Nucleus accumbens (tissue), 56 donors: ENCODE measurements around the gene REXO1.

Experiments
- DNase-seq, 56 donors: peaks; one replicate each; lab custom pipeline; 2025; lab: John Stamatoyannopoulos, UW

The REXO1 gene

DNA sequence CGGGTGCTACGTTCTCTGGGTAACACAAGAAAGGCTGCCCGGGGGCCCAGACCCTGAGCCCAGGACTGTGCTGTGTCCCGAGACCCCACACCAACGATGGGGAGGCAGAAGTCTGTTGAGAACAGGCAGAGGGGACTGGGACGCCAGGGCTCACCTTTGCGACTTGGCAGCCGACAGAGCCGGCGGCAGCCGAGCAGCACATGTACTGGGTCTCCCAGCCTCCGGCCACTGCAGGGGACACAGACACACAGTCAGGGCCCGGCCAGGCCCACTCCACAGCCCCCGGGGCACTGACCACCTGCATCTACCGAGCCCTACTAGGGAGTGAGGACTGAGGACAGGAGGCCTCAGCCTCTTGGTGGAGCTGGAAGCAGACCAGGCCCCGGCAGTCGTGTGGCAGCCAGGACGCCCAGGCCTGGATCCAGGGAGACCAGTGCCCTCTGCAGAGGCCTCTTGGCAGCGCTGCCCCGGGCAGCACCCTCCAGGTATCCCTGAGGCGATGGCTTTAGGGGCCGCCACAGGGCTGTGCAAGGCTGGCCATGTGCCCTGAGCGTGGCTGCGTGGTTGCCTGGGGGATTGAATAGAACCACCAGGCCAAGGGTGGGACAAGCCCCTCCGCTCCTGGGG, 30.6 kb downstream of the REXO1 start:
- DNase-seq = no peak

DNA sequence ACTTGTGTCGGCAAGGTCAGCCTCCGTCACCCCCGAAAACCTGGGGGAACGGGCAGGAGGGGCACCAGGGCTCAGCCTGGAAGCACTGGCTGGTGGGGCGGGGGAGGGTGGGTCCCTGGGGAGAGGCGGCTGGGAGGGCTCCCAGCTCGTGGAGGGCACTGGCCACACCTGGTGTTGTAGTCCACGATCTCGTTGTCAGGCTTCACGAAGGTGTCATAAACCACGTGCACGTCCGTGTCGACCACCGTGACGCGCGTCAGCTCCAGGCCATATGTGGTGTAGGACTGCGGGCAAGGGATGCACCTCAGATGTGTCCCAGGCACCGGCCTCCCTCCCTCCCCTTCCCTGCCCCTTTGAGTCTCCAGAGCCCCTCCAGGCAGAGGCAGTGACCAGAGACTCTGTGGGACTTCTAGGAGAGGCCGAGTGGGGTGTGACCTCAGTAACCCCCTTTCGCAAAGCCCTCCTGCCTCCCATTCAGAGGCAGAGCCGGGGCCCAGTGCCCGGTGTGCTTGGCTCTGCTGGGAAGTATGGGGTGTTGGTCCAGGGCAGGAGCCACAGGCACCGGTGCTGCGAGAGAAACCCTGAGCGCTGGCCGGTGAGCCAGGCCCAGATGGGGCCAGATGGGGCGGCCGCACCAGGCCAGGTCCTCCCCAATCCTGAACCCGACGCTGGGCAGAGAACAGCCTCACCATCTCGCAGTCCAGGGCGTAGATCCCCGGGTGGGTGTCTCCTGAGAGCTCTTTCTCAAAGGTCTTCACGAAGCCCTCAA, 31.6 kb downstream of the REXO1 start:
- DNase-seq = no peak

GRCh38 chr19:1815605-1816529, 32.4 kb downstream of the REXO1 start:
- DNase-seq = no peak

- no peak for DNase-seq
Observed at GRCh38 chr19:1814833-1815604, 33.3 kb downstream of the REXO1 start.

DNA sequence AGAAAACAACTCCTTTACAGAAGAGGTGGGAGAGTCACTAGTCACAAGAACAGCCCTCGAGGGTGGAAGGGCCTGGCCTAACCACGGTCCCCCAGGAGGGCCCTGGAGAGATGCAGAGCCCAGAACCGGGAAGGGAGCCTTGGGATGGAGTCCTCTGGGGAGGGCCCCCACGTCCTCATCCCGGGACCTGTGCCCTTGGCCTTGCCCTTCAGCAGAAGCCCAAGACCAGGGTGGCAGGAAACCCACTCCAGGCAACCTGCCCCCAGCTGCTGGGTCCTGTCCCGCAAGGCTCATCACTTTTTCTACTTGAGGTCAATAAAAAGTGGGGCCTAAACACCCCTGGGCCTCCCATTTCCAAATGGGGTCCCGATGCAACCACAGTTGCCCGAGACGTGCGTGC, 33.9 kb downstream of the REXO1 start:
- DNase-seq = no peak

DNA sequence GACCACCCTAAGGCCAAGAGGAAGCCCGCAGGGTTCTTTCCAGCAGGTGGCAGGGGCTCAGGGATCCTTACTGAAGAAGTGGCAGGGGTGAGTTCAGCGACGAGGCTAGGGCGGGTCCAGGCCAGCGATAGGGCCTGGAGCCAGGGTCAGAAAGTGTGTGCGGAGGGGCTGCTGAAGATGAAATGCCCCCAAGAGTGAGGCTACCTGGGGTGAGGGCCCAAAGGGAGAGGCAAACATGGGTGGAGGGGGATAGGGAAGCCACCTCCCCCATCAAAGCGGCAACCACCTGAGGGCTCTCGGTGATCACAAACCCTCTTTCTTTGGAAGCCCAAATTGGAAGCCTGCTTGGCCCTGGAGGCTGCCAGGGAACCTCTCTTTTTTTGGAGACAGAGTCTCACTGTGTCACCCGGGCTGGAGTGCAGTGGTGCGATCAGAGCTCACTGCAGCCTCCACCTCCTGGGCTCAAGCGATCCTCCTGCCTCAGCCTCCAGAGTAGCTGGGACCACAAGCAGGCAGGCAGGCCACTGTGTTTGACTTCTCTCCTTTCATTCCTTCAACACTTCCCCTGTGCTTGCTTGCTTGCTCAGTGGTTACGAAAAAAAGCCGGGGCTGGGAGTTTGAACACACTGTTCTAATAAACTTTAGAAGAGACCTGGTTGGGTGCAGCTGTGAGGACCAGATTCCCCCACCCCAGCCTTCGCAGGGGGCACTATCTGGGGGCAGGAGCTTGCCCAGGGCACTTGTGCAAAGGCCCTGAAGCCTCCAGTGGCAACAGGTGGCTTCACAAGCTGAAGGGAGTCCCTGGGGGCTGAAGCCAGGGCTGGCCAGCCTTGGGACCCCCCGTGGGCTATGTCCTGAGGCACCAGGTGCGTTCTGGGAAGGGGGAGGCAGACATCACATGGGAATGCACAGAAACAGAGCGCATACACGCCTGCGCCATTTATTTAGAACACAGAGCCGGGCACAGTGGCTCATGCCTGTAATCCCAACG, 34.8 kb downstream of the REXO1 start:
- no peak for DNase-seq

GRCh38 chr19:1812426-1813191, 35.7 kb downstream of the REXO1 start:
- DNase-seq = peak in 52 of 56 donors; percentile 21 to 86 (median 59)

DNA sequence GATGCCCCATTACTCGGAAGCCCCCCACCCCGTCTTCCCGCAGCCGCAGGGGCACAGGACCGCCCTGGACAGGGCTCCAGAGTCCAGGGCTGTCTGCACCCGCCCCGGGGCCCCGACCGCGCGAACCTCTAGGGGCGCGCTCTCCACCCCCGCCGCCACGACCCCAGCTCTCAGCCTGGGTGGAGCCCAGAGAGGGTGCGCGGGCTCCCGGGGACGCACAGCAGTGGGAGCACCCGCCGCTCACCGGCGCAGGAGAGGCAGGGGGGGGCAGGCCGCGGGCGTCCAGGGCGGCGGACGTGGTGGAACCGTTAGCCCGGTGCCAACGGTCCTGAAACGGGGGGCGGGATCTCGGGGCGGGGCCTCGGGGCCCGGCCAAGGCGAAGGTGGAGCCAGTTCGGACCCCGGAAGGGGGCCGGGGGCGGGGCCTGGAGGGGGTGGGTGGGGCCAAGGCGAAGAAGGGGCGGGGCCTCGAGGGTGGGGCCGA, 36.3 kb downstream of the REXO1 start, which contains the start of gene ATP8B3:
ATP8B3 (minus strand) TSS at position 335 of the 484 bp plus-strand sequence. CDS start 540 bp downstream, outside the sequence.
- peak in 7 of 56 donors; percentile 17 to 86 (median 50) for DNase-seq

GRCh38 chr19:1811472-1811894, 36.8 kb downstream of the REXO1 start:
- peak in 2 of 56 donors; percentile 10 to 37 for DNase-seq

GRCh38 chr19:1810439-1811160, 37.7 kb downstream of the REXO1 start:
- DNase-seq = no peak

DNA sequence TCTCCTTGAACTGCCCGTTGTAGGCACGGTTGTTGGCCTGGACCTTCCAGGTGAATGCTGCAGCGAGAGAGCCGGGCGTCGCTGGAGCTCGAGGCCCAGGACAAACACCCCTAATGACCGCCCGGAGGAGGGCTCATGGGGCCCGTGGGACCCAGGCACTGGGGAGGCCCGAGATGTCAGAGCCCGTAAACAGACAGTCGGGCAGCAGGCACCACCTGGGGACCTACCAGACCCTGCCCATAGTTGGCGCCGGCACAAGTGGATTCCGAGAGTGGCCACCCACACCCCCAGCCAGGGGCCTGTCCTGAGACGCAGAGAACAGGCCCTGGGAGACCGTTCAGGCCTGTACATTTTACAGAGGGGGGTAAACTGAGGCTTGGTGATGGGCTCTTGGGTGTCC, 38.6 kb downstream of the REXO1 start:
- DNase-seq = no peak

GRCh38 chr19:1808395-1808731, 39.9 kb downstream of the REXO1 start:
- DNase-seq = no peak

DNA sequence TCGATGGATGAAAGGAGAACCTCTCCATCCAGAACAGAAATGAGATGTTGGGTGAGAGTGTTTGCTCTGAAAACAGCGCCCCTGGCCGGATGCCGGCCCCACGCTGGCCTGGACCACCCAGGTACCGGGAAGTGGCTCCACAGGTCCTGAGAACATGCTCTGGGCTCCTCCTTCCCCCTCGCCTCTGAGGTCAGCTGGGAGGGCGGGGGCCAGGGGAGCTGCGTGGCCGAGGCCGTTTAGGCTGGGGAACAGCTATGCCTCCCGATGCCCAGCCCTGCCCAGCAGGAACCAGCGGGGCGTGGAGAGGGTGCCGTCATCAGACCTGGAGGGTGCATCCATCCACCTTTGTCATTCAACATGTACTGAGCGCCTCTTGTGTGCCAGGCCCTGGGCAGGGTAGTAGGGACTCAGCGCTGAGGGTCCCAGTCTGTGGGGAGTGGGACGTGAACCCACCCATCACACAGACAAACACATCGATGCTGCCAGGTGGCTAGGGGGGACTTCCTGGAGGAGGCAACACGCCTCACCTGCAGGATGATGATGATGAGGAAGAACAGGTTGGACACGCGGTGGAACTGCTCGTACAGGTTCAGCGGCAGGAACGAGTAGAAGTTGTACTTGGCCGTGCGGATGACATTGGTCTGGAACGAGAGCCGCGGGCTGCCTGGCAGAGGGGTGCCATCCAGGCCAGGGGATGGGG, 40.4 kb downstream of the REXO1 start:
- DNase-seq = no peak

DNA sequence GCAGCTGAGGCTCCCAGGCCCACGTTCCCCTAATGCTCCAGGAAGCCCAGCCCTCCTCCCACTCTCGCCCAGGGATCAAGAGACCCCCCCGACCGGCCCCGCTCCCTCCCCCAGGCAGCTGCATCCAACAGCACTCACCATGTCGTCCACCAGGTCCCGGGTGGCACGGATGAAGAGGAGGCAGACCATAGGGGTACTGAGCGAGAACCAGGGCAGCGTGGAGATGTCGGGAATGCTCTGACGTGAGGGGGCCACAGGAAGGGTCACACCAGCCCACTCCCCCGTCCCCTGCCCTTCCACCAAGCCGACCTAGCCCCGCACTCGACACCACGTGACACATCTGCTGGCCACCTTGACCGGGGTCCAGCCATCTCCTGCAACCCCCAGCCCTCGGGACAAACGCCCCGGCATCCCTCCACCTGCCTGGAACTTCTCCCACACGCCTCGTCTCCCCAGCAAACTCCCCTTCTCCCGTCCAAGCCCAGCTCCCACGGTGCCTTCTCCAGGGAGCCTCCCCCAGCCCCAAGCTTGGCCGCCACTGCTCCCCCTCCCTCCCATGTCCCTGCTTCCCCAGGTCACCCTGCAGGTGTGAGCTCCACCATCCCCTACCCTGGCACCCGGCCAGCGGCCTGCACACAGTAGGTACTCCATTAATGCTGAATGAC, 41.1 kb downstream of the REXO1 start:
- DNase-seq = no peak

DNA sequence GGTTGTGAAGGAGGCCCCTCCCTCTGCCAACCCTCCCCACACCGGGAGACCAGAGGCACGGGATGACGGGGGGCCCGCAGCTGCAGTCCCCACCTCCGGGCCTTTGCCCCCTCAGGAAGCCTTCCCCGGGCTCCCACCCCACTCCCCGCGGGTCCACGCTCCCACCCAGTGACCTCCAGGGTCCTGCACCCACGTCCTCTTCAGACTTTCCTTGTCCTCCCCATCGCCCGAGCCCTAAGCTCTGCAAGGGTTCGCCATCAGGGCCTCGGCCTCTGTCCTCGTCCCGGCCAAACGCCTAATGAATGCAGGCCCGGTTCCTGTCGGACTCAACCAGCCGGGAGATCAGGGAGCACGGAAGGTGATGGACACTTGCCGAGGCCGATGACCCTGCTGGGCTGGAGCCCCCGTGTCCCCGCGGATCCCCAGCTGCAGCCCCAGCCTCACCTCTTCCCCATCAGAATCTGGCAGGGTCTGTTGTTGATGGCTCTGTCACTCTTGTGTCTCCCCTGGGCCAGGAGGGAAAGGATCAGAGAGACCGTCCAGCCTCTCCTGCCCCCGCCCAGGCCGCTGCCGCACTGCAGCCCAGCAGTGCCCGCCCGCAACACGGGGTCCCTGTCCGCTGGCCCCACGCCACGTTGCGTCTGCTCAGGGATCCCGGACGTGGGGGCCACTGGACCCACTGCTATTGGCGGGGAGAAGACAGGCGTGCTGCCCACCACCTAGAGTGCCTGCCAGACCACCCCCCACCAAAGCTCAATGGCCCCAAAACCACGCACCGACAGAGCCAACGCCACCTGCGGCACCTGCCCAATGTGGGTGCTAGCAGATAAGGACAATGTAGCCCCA, 41.9 kb downstream of the REXO1 start:
- no peak for DNase-seq
